Amniotic stem cell (primary cell): ENCODE data around the gene SERHL2.
"Not testable (repeated sequence)": the region's sequence is repeated elsewhere in the genome, so short reads cannot be mapped to it uniquely, and the experiment has no call there.

ENCODE experiments used
- DNase-seq: peaks from one replicate; lab custom pipeline; 2025; lab: John Stamatoyannopoulos, UW

SERHL2 gene

GRCh38 chr22:42574468-42574867, 20.7 kb downstream of the SERHL2 start:
- DNase-seq: not testable (repeated sequence)

GRCh38 chr22:42575996-42576574, 22.3 kb downstream of the SERHL2 start:
- not testable (repeated sequence) for DNase-seq

- not testable (repeated sequence) for DNase-seq
These were observed 23.4 kb downstream of the SERHL2 start for GRCh38 chr22:42577141-42577540.

- DNase-seq: no peak
These were observed 24.0 kb downstream of the SERHL2 start for GRCh38 chr22:42577623-42578240.

- DNase-seq: not testable (repeated sequence)
These were observed 26.3 kb downstream of the SERHL2 start for GRCh38 chr22:42580040-42580439.

GRCh38 chr22:42581194-42581761, 27.5 kb downstream of the SERHL2 start:
- DNase-seq: not testable (repeated sequence)

- peak; percentile 36 for DNase-seq
These were observed 28.3 kb downstream of the SERHL2 start for GRCh38 chr22:42581762-42582716.

GRCh38 chr22:42582987-42583386, 29.2 kb downstream of the SERHL2 start:
- no peak for DNase-seq

- no peak for DNase-seq
These were observed 30.7 kb downstream of the SERHL2 start for GRCh38 chr22:42584364-42584940.

- DNase-seq: no peak
These were observed 31.3 kb downstream of the SERHL2 start for GRCh38 chr22:42585096-42585495.

GRCh38 chr22:42586381-42586780, 32.6 kb downstream of the SERHL2 start:
- no peak for DNase-seq

GRCh38 chr22:42587588-42588175, 33.9 kb downstream of the SERHL2 start:
- DNase-seq: no peak

GRCh38 chr22:42591987-42592386, 38.2 kb downstream of the SERHL2 start:
- DNase-seq: no peak

GRCh38 chr22:42595434-42595833, 41.7 kb downstream of the SERHL2 start:
- no peak for DNase-seq

- DNase-seq: no peak
These were observed 42.6 kb downstream of the SERHL2 start for GRCh38 chr22:42596336-42596735.

GRCh38 chr22:42596863-42597530, 43.2 kb downstream of the SERHL2 start:
- DNase-seq: no peak

GRCh38 chr22:42601879-42602465, 48.2 kb downstream of the SERHL2 start:
- no peak for DNase-seq

- DNase-seq: no peak
These were observed 48.7 kb downstream of the SERHL2 start for GRCh38 chr22:42602470-42602869.

- no peak for DNase-seq
These were observed 49.7 kb downstream of the SERHL2 start for GRCh38 chr22:42603427-42603826.

GRCh38 chr22:42604403-42604802, 50.6 kb downstream of the SERHL2 start:
- no peak for DNase-seq

GRCh38 chr22:42607641-42608040, 53.9 kb downstream of the SERHL2 start:
- DNase-seq: not testable (repeated sequence)
